Measurements from ENCODE around the gene MORF4L2.

MORF4L2 gene

GRCh38 chrX:103727115-103727514, 40.6 kb upstream of the MORF4L2 start:
- no peak overlapping the region for H3K4me3 ChIP-seq (replicated peaks in 1 of 2; ENCODE audit: low read depth in 2 of 2, low read length in 2 of 2)
- no peak for DNase-seq (ENCODE audit: low read depth in 2 of 2)
- no peak for TF ChIP-seq CTCF (IDR thresholded peaks at IDR 0.05; ENCODE audit: low read depth, low read length)

GRCh38 chrX:103726477-103726876, 40.0 kb upstream of the MORF4L2 start:
- TF ChIP-seq CTCF (IDR thresholded peaks at IDR 0.05; ENCODE audit: low read depth, low read length) = no peak
- DNase-seq (ENCODE audit: low read depth in 2 of 2) = no peak
- H3K4me3 ChIP-seq (replicated peaks in 1 of 2; ENCODE audit: low read depth in 2 of 2, low read length in 2 of 2) = no peak overlapping the region

- no peak for TF ChIP-seq CTCF (IDR thresholded peaks at IDR 0.05; ENCODE audit: low read depth, low read length)
- DNase-seq (ENCODE audit: low read depth in 2 of 2) = peak; percentile 72 to 74
Observed at GRCh38 chrX:103722505-103722904, 36.0 kb upstream of the MORF4L2 start.

GRCh38 chrX:103718120-103718519, 31.6 kb upstream of the MORF4L2 start:
- H3K4me3 ChIP-seq (replicated peaks in 1 of 2; ENCODE audit: low read depth in 2 of 2, low read length in 2 of 2) = no peak overlapping the region
- DNase-seq (ENCODE audit: low read depth in 2 of 2) = no peak
- no peak for TF ChIP-seq CTCF (IDR thresholded peaks at IDR 0.05; ENCODE audit: low read depth, low read length)

More at GRCh38 chrX:103722505-103722904, 36.0 kb upstream of the MORF4L2 start:
- no peak overlapping the region for H3K4me3 ChIP-seq (replicated peaks in 1 of 2; ENCODE audit: low read depth in 2 of 2, low read length in 2 of 2)

GRCh38 chrX:103716962-103717361, 30.5 kb upstream of the MORF4L2 start:
- no peak for TF ChIP-seq CTCF (IDR thresholded peaks at IDR 0.05; ENCODE audit: low read depth, low read length)
- peak; percentile 93 to 96 for DNase-seq (ENCODE audit: low read depth in 2 of 2)
- H3K4me3 ChIP-seq (replicated peaks in 1 of 2; ENCODE audit: low read depth in 2 of 2, low read length in 2 of 2) = no peak overlapping the region

GRCh38 chrX:103710609-103711008, 24.1 kb upstream of the MORF4L2 start, which contains the start of gene TMEM31:
TSS of gene TMEM31 (plus strand) at chrX:103710909. CDS start at chrX:103712259, 1,350 bp downstream.
- no peak for DNase-seq (ENCODE audit: low read depth in 2 of 2)
- TF ChIP-seq CTCF (IDR thresholded peaks at IDR 0.05; ENCODE audit: low read depth, low read length) = no peak
- no peak within 1 kb of the TSS for H3K4me3 ChIP-seq (replicated peaks in 1 of 2; ENCODE audit: low read depth in 2 of 2, low read length in 2 of 2)

GRCh38 chrX:103704863-103705262, 18.4 kb upstream of the MORF4L2 start:
- no peak for DNase-seq (ENCODE audit: low read depth in 2 of 2)
- TF ChIP-seq CTCF (IDR thresholded peaks at IDR 0.05; ENCODE audit: low read depth, low read length) = no peak
- no peak overlapping the region for H3K4me3 ChIP-seq (replicated peaks in 1 of 2; ENCODE audit: low read depth in 2 of 2, low read length in 2 of 2)

All from cardiac fibroblast (primary cell).